ENCODE results near the gene GMDS. TPM values are rescaled to one million over a fixed set of nuclear protein-coding genes. Genes with fewer than 3 reads are reported as not detected.

GMDS gene
- total and polyA plus RNA-seq, 2 of the 8 experiments (the other 6 are each of a cell fraction or from before 2014, with no cell fraction given), result 16.8 to 50.0 TPM

GRCh38 chr6:2186516-2186915 is 58.9 kb downstream of the GMDS start:
- Histone ChIP-seq H2BK12ac (ENCODE audit: low read depth, low read length) (no peak overlapping the region), H3K4me1 (replicated peaks in 1 of 4; ENCODE audit: control insufficient read depth in 3 of 4, insufficient read depth in 4 of 4, low read length in 3 of 4) (no peaks in the 10 kb centered on the region), H2AK5ac (ENCODE audit: low read depth, low read length) (no peak overlapping the region), H3K9me3 (ENCODE audit: insufficient read depth in 2 of 2, low read depth in 1 of 2, low read length in 1 of 2) (no peaks in the 10 kb centered on the region), H4K8ac (ENCODE audit: extremely low read depth, insufficient read depth, low read length) (no peak overlapping the region), H3K36me3 (ENCODE audit: control insufficient read depth in 2 of 4, insufficient read depth in 4 of 4, low read length in 3 of 4) (no peaks in the 10 kb centered on the region), H3K14ac (ENCODE audit: insufficient read length) (no peak overlapping the region), H2BK15ac (ENCODE audit: low read length) (no peak overlapping the region), H2BK120ac (replicated peaks; ENCODE audit: low read depth, low read length) (no peak overlapping the region), H3K56ac (replicated peaks; ENCODE audit: insufficient read length, low read depth, low read length) (no peak overlapping the region), H3K27ac (ENCODE audit: low read depth, low read length) (no peak overlapping the region), H3K18ac (ENCODE audit: extremely low read depth, low read length) (no peak overlapping the region), H4K5ac (ENCODE audit: insufficient read length, low read depth, low read length) (no peak overlapping the region), H3K4me3 (ENCODE audit: extremely low read depth in 1 of 4, insufficient read depth in 2 of 4, low read depth in 3 of 4, low read length in 4 of 4) (no peak overlapping the region), H2BK20ac (ENCODE audit: low read length) (no peak overlapping the region), H3K27me3 (replicated peaks in 1 of 4; ENCODE audit: control insufficient read depth in 3 of 4, extremely low read depth in 1 of 4, insufficient read depth in 3 of 4, low read length in 3 of 4) (no peaks in the 10 kb centered on the region), H3K79me1 (ENCODE audit: low read depth, low read length) (peaks cover 2% of the 10 kb centered on the region; the same call in 1 of the 2 replicates), H3K9ac (replicated peaks in 1 of 4; ENCODE audit: extremely low read depth in 1 of 4, low read depth in 3 of 4, low read length in 3 of 4) (no peak overlapping the region), H4K91ac (replicated peaks; ENCODE audit: insufficient read length, low read length) (no peak overlapping the region), H2AFZ (ENCODE audit: low read length) (no peak overlapping the region), H2BK5ac (ENCODE audit: low read depth, low read length) (no peak overlapping the region), H4K20me1 (replicated peaks in 1 of 2; ENCODE audit: control insufficient read depth in 1 of 2, insufficient read depth in 2 of 2, low read length in 2 of 2) (no peaks in the 10 kb centered on the region), H3K4me2 (ENCODE audit: insufficient read depth in 1 of 2, low read depth in 2 of 2, low read length in 2 of 2) (no peak overlapping the region), H3K79me2 (ENCODE audit: control insufficient read depth in 1 of 2, insufficient read depth in 2 of 2, low read length in 2 of 2) (peaks cover 0 to 5% of the 10 kb centered on the region in 2 experiments; a peak in 1 of 4 replicates), H3K23me2 (ENCODE audit: low read depth, low read length) (no peaks in the 10 kb centered on the region; the same call in 1 of the 2 replicates), H3K23ac (ENCODE audit: insufficient read length) (no peak overlapping the region), H3K4ac (replicated peaks; ENCODE audit: insufficient read length, low read depth, low read length) (no peak overlapping the region)
- ChIA-PET CTCF (ENCODE audit: partially characterized antibody) (interaction anchor here (2.3 kb wide), 1 partner anchor 11 kb away, joined by 8 read pairs; no protein-coding TSS in a partner anchor), POLR2A (ENCODE audit: partially characterized antibody) (interaction anchor here (1.0 kb wide), 1 partner anchor 27 kb away, joined by 3 read pairs; no protein-coding TSS in a partner anchor)
- DNase-seq (ENCODE audit: low read depth in 1 of 2, low spot score in 2 of 2), result no peak
- TF ChIP-seq HDAC6 (IDR thresholded peaks at IDR 0.05; ENCODE audit: low read depth, low read length) (no peak), GTF2F1 (IDR thresholded peaks at IDR 0.05; ENCODE audit: borderline replicate concordance, low read depth, low read length) (no peak), BACH1 (IDR thresholded peaks at IDR 0.05; ENCODE audit: low read length) (no peak), JUND (IDR thresholded peaks at IDR 0.05; ENCODE audit: low read length) (no peak), HDAC2 (IDR thresholded peaks at IDR 0.05; ENCODE audit: borderline replicate concordance in 1 of 2, low read depth in 2 of 2, low read length in 2 of 2) (no peak), POLR2A (IDR thresholded peaks at IDR 0.05; ENCODE audit: control extremely low read depth in 1 of 2, low read depth in 2 of 2, low read length in 2 of 2) (no peak), ZNF274 (IDR thresholded peaks at IDR 0.05; ENCODE audit: borderline replicate concordance, extremely low read depth, low read length) (no peak), RBBP5 (IDR thresholded peaks at IDR 0.05; ENCODE audit: borderline replicate concordance, low read depth, low read length) (no peak)
- no peak for FAIRE-seq
- WGBS, 2 experiments (ENCODE audit: extremely low coverage in 1 of 2, insufficient coverage in 1 of 2, insufficient read length in 1 of 2, insufficient replicate concordance in 2 of 2, low coverage in 1 of 2, low lambda C conversion rate in 2 of 2, missing lambda C conversion rate in 1 of 2), result 89% methylated on average over 4 of the region's 4 CpGs; no CpG with 5 or more reads in 1 of the 2 experiments
